Smooth muscle cell of the brain vasculature (primary cell): ENCODE measurements around the gene ADGRF3.
"Not testable (repeated sequence)": the region's sequence is repeated elsewhere in the genome, so short reads cannot be mapped to it uniquely, and the experiment has no call there.

Experiments
- DNase-seq: peaks from one replicate; pipeline ENCODE4 v3.0.0-alpha.2; 2012; ENCODE audit warnings: low read depth, low spot score

ADGRF3 gene

DNA sequence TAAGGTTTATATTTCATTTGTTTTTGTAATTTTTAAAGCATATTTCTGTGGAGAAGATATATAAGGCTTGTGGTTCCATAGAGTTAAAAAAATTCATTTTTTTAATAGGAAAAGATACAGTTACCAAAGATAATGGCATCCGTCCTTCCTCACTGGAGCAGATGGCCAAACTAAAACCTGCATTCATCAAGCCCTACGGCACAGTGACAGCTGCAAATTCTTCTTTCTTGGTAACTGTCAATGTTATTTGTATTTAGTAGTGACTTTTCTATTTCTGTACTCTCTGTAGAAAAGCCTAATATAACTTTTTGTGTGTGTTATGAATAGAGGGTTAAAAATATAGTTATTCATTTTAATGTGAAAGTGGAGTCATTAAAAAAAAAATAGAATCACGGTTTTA, 66.7 kb downstream of the ADGRF3 start:
- DNase-seq: no peak

- DNase-seq: no peak
These were observed 69.9 kb downstream of the ADGRF3 start for GRCh38 chr2:26276484-26277227.

- DNase-seq: peak; percentile 13
These were observed 72.5 kb downstream of the ADGRF3 start for GRCh38 chr2:26274058-26274613.

DNA sequence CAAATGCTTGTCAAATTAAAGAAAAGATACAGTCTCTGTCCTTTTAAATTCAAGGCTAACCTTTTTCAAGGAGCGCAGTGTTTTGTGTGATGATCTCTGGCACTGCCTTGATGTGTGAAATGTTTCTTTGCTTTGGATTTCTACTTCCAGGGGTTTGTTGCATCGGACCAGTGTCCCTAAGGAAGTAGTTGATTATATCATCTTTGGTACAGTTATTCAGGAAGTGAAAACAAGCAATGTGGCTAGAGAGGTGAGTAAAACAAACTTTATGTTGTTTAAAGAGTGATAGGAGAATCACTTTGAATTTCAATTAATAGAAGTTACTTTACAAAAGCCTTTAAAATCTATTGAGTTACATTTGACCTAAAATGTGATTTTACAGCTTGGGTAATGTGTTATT, 73.1 kb downstream of the ADGRF3 start:
- no peak for DNase-seq

- no peak for DNase-seq
These were observed 76.2 kb downstream of the ADGRF3 start for GRCh38 chr2:26270373-26270772.

DNA sequence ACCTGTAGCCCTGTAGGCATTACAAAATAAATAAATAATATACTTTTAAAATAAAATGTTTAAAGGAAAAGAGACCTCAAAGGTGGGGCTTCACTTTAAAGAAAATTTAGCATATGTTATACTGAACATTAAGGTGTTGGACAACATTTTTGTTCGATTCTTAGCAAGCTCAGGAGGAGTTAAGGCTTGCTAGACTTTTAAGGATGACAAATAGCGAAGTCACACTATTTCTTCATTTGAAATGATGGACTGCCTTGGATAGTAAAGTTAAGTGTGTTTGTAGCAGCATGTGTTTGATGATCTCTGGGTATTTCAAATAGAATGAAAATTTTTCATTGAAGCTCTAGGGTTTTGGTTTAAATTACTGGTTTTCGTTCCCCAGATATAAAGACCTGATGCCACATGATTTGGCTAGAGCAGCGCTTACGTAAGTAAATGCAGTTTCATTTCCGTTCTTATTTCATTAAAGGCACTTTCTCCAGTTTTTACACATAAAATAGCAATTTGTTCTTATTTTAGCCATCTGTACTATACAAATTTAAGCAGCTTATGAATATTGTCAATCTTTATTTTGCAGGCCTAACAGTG, 76.9 kb downstream of the ADGRF3 start:
- DNase-seq: no peak

DNA sequence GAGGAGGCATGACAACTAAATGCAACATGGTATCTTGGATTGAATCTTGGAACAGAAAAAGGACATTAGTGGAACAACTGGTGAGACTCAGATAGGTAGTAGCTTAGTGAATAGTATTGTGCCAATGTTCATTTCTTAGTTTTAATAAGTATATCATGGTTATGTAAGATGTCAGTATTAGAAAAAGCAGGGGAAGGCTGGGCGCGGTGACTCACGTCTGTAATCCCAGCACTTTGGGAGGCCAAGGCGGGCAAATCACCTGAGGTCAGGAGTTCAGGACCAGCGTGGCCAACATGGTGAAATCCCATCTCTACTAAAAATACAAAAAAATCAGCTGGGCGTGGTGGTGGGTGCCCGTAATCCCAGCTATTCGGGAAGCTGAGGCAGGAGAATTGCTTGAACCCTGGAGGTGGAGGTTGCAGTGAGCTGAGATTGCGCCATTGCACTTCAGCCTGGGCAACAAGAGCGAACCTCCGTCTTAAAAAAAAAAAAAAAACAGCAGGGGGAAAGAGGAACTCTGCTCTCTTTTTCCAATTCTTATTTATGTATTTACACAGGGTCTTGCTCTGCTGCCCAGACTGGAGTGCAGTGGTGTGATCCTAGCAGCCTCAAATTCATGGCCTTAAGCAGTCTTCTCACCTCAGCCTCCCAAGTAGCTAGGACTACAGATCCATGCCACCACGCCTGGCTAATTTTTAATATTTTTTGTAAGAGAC, 77.8 kb downstream of the ADGRF3 start:
- DNase-seq: not testable (repeated sequence)

- no peak for DNase-seq
These were observed 78.4 kb downstream of the ADGRF3 start for GRCh38 chr2:26268213-26268612.

DNA sequence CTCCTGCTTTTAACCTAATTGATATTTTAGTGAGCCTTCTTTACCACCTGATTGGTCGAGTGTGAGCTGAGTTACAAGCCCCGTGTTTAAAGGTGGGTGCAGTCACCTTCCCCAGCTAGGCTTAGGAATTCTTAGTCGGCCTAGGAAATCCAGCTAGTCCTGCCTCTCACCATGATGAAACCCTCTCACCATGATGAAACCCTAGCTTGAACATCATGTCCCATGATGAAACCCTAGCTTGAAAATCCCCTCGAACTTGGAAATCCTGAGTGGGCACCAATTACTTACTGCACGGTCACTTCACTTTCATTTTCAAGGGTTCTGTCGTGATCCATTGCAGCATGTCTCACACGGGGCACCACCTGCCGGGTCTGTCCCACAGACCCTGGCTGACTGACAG, 87.8 kb downstream of the ADGRF3 start:
- not testable (repeated sequence) for DNase-seq
